ENCODE data around the gene KPNA2. TPM values are rescaled to one million over a fixed set of nuclear protein-coding genes. Genes with fewer than 3 reads are reported as not detected.

Gene KPNA2
- total and polyA plus RNA-seq, 12 donors: 5.1 to 59.3 (median 22.8) TPM

DNA sequence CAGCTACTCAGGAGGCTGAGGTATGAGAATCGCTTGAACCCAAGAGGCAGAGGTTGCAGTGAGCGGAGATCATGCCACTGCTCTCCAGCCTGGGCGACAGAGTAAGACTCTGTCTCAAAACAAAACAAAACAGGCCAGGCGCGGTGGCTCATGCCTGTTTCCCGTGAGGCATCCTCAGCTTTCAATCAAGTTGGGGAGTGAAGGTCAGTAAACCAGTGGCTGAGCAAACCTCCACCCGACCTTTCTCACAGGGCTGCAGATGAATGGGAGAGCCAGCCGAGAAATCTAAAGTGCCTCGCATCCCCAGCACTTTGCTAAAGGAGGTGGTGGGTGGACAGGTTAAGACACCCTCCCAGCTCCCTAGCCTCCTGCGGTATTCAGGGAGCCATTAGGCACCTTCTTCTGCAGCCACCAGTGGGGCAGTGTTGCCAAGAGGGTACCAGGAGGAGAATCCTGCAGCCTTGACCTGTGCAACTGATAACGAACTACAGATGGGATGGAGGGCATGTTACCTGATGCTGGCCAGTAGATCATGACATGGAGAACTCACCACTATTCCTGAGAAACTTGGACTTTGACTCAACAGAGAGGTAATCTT, 59.0 kb downstream of the KPNA2 start:
- WGBS, 4 donors: 72 to 78% (median 76%) methylated on average over 8 to 11 of the region's 11 CpGs
- H3K9me3 ChIP-seq (replicated peaks in 1 of 3): no peaks in the 10 kb centered on the region
- intact Hi-C loops (cut with DNase I): no loop called here
- TF ChIP-seq, protein P1, sequence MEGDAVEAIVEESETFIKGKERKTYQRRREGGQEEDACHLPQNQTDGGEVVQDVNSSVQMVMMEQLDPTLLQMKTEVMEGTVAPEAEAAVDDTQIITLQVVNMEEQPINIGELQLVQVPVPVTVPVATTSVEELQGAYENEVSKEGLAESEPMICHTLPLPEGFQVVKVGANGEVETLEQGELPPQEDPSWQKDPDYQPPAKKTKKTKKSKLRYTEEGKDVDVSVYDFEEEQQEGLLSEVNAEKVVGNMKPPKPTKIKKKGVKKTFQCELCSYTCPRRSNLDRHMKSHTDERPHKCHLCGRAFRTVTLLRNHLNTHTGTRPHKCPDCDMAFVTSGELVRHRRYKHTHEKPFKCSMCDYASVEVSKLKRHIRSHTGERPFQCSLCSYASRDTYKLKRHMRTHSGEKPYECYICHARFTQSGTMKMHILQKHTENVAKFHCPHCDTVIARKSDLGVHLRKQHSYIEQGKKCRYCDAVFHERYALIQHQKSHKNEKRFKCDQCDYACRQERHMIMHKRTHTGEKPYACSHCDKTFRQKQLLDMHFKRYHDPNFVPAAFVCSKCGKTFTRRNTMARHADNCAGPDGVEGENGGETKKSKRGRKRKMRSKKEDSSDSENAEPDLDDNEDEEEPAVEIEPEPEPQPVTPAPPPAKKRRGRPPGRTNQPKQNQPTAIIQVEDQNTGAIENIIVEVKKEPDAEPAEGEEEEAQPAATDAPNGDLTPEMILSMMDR (IDR thresholded peaks at IDR 0.05): no peak
- no peak for TF ChIP-seq POLR2A (IDR thresholded peaks at IDR 0.05)
- H3K27ac ChIP-seq: no peak overlapping the region
- H3K4me1 ChIP-seq (replicated peaks in 1 of 2): no peaks in the 10 kb centered on the region
- no peaks in the 10 kb centered on the region for H3K36me3 ChIP-seq (replicated peaks in 1 of 2)
- no peaks in the 10 kb centered on the region for H3K27me3 ChIP-seq
- no peak for DNase-seq
- H3K4me3 ChIP-seq: no peak overlapping the region

GRCh38 chr17:68095205-68095811, 59.8 kb downstream of the KPNA2 start:
- intact Hi-C loops (cut with DNase I): no loop called here

DNA sequence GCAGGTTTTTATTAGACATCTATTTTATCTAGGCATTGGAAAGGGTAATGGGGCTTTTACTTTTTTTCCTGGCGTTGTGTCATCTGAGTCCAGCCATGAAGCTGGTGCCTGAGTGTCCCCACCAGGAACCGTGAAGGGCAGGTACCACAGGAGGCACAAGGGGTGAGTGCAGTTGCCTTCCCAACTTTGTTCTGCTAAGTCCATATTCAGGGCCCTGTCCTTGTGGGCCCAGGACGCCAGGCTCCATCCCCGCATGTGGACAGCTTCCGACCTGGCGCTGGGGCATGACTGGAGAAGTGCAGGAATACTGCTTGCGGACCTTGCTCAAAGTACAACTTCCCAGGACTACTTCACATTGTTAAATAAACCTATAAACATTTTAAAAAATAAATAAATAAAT, 60.6 kb downstream of the KPNA2 start:
- Histone ChIP-seq H3K36me3 (replicated peaks in 1 of 2) (no peaks in the 10 kb centered on the region), H3K27ac (no peak overlapping the region), H3K4me3 (no peak overlapping the region), H3K4me1 (replicated peaks in 1 of 2) (no peaks in the 10 kb centered on the region), H3K27me3 (no peaks in the 10 kb centered on the region), H3K9me3 (replicated peaks in 1 of 3) (no peaks in the 10 kb centered on the region)
- no peak for DNase-seq
- WGBS, 4 donors: 91 to 98% (median 97%) methylated on average over 7 of the region's 7 CpGs
- TF ChIP-seq, protein P1 (IDR thresholded peaks at IDR 0.05): no peak
- TF ChIP-seq POLR2A (IDR thresholded peaks at IDR 0.05): no peak
- intact Hi-C loops (cut with DNase I): no loop called here

More at GRCh38 chr17:68095205-68095811, 59.8 kb downstream of the KPNA2 start:
- 89 to 94% (median 91%) methylated on average over 10 of the region's 10 CpGs for WGBS, 4 donors
- no peak for DNase-seq
- no peak for TF ChIP-seq POLR2A (IDR thresholded peaks at IDR 0.05)
- TF ChIP-seq, protein P1 (IDR thresholded peaks at IDR 0.05): no peak
- Histone ChIP-seq H3K4me3 (no peak overlapping the region), H3K36me3 (replicated peaks in 1 of 2) (no peaks in the 10 kb centered on the region), H3K9me3 (replicated peaks in 1 of 3) (no peaks in the 10 kb centered on the region), H3K27me3 (no peaks in the 10 kb centered on the region), H3K4me1 (replicated peaks in 1 of 2) (no peaks in the 10 kb centered on the region), H3K27ac (no peak overlapping the region)

Other genes starting within 250 kb of the KPNA2 start
- gene BPTF, start 210.2 kb upstream of the KPNA2 start, total RNA-seq: 10 to 100 TPM; 50.2 to 91.6 (median 68.9) TPM
- gene BPTF, start 210.2 kb upstream of the KPNA2 start, polyA plus RNA-seq: 10 to 100 TPM; 17.3 to 43.4 (median 27.5) TPM
- gene C17orf58, start 39.3 kb upstream of the KPNA2 start, total RNA-seq: 10 to 100 TPM in 6 of 9 donors, 1 to 10 TPM in 3; 3.7 to 19.4 (median 11.1) TPM
- 1 to 10 TPM; 6.2 to 9.7 (median 9.1) TPM for gene C17orf58, start 39.3 kb upstream of the KPNA2 start, polyA plus RNA-seq
- gene AMZ2, start 212.3 kb downstream of the KPNA2 start, total RNA-seq: 100 to 1,000 TPM in 1 of 9 donors, 10 to 100 TPM in 8; 55.5 to 113 (median 77.7) TPM
- gene AMZ2, start 212.3 kb downstream of the KPNA2 start, polyA plus RNA-seq: 100 to 1,000 TPM in 2 of 3 donors, 10 to 100 TPM in 1; 82.6 to 135 (median 135) TPM

Measured in adrenal gland (tissue), 12 donors.